ENCODE results near the gene CDK5RAP3. TPM values are rescaled to one million over a fixed set of nuclear protein-coding genes. Genes with fewer than 3 reads are reported as not detected.
A peak's percentile ranks its signal among the peaks of the same experiment; 100 is the strongest.

Gene CDK5RAP3
- polyA plus RNA-seq, 1 of the 3 experiments (the other 2 are of a cell fraction): 208 TPM

GRCh38 chr17:47948706-47949196, 22.2 kb upstream of the CDK5RAP3 start:
- no peaks in the 10 kb centered on the region for H4K20me1 ChIP-seq (ENCODE audit: insufficient read depth)
- H3K9me2 ChIP-seq: no peaks in the 10 kb centered on the region
- CTCF ChIA-PET: interaction anchor here (0.7 to 41.6 kb wide), 38 partner anchors 8 to 1395 kb away, joined by 3 to 1216 read pairs (median 4); partner anchors contain the start of genes CDK5RAP3, NFE2L1, PNPO and PRR15L
- H3K4me2 ChIP-seq: peak overlapping the region; percentile 74; the same call in 1 of the 2 replicates
- H3K36me3 ChIP-seq (replicated peaks in 1 of 2; ENCODE audit: control insufficient read depth in 1 of 2, insufficient read depth in 2 of 2, low read length in 1 of 2): peaks cover 3 to 34% of the 10 kb centered on the region in 2 experiments
- H3K27ac ChIP-seq (ENCODE audit: low read depth in 2 of 2, low read length in 1 of 2): peak overlapping the region in 1 of 2 experiments; percentile 2; a peak in 2 of 4 replicates
- 30% methylated on average over 5 of the region's 5 CpGs for WGBS (ENCODE audit: low lambda C conversion rate)
- no peaks in the 10 kb centered on the region for H3K27me3 ChIP-seq (ENCODE audit: insufficient read depth)
- POLR2A ChIA-PET: interaction anchor here (1.2 to 2.1 kb wide), 2 partner anchors 22 to 108 kb away, joined by 3 to 11 read pairs; partner anchors contain the start of genes CDK5RAP3 and SCRN2
- H3K79me2 ChIP-seq (ENCODE audit: insufficient read depth): no peaks in the 10 kb centered on the region
- 0 out of 2 replicates have a peak overlapping the region, but pooled peaks have one; percentile 92 for H2AFZ ChIP-seq (ENCODE audit: low read depth)
- TF ChIP-seq RAD21 (IDR thresholded peaks at IDR 0.05; ENCODE audit: low read length): no peak
- TF ChIP-seq ZBTB33 (IDR thresholded peaks at IDR 0.05; ENCODE audit: borderline replicate concordance, low read depth): no peak
- TF ChIP-seq POLR2AphosphoS5 (IDR thresholded peaks at IDR 0.05; ENCODE audit: low read depth, low read length): no peak
- TF ChIP-seq YY1 (IDR thresholded peaks at IDR 0.05; ENCODE audit: low read depth): no peak
- TF ChIP-seq GABPA (IDR thresholded peaks at IDR 0.05; ENCODE audit: low read depth): no peak
- TF ChIP-seq CHD2 (IDR thresholded peaks at IDR 0.05; ENCODE audit: low read length, partially characterized antibody): no peak
- no peak for TF ChIP-seq ELF1 (IDR thresholded peaks at IDR 0.05)
- TF ChIP-seq PBX3 (IDR thresholded peaks at IDR 0.05): no peak
- no peak for TF ChIP-seq GATA2 (CRISPR knock-in tag; IDR thresholded peaks at IDR 0.05)
- no peak for TF ChIP-seq FOXJ3 (CRISPR knock-in tag; IDR thresholded peaks at IDR 0.05)
- TF ChIP-seq RFX5 (IDR thresholded peaks at IDR 0.05; ENCODE audit: low read length): no peak
- TF ChIP-seq NFIC (IDR thresholded peaks at IDR 0.05; ENCODE audit: borderline replicate concordance): no peak
- no peak for TF ChIP-seq NRF1 (IDR thresholded peaks at IDR 0.05; ENCODE audit: low read depth, low read length)
- no peak for TF ChIP-seq RCOR1 (IDR thresholded peaks at IDR 0.05; ENCODE audit: low read length)
- H3F3A ChIP-seq (replicated peaks; ENCODE audit: insufficient read depth): peaks cover 9% of the 10 kb centered on the region
- H3K9ac ChIP-seq: no peak overlapping the region
- H3K4me1 ChIP-seq (ENCODE audit: control insufficient read depth in 1 of 2, insufficient read depth in 2 of 2, low read depth in 1 of 2, low read length in 1 of 2): peaks cover 4 to 11% of the 10 kb centered on the region in 2 experiments; a peak in 3 of 4 replicates
- H3K9me3 ChIP-seq: no peaks in the 10 kb centered on the region
- no peak for DNase-seq
- no peak overlapping the region for H3K4me3 ChIP-seq (ENCODE audit: low read depth in 2 of 2, low read length in 1 of 2)

- peak; percentile 90 for DNase-seq
- Histone ChIP-seq H3K36me3 (replicated peaks in 1 of 2; ENCODE audit: control insufficient read depth in 1 of 2, insufficient read depth in 2 of 2, low read length in 1 of 2) (peaks cover 3 to 34% of the 10 kb centered on the region in 2 experiments), H3K9ac (peak overlapping the region; percentile 59), H4K20me1 (ENCODE audit: insufficient read depth) (no peaks in the 10 kb centered on the region), H3K27me3 (ENCODE audit: insufficient read depth) (no peaks in the 10 kb centered on the region), H3F3A (replicated peaks; ENCODE audit: insufficient read depth) (peaks cover 9% of the 10 kb centered on the region), H3K9me2 (no peaks in the 10 kb centered on the region), H3K4me2 (peak overlapping the region; percentile 74), H3K9me3 (no peaks in the 10 kb centered on the region), H3K4me3 (ENCODE audit: low read depth in 2 of 2, low read length in 1 of 2) (peak overlapping the region; percentile 28 to 29), H2AFZ (ENCODE audit: low read depth) (peak overlapping the region; percentile 92), H3K79me2 (ENCODE audit: insufficient read depth) (no peaks in the 10 kb centered on the region), H3K27ac (ENCODE audit: low read depth in 2 of 2, low read length in 1 of 2) (peak overlapping the region; percentile 29 to 75; a peak in 3 of 4 replicates), H3K4me1 (ENCODE audit: control insufficient read depth in 1 of 2, insufficient read depth in 2 of 2, low read depth in 1 of 2, low read length in 1 of 2) (peaks cover 4 to 11% of the 10 kb centered on the region in 2 experiments; a peak in 3 of 4 replicates)
- ChIA-PET POLR2A (interaction anchor here (0.8 to 2.1 kb wide), 5 partner anchors 8 to 108 kb away, joined by 3 to 11 read pairs (median 3); partner anchors contain the start of genes CDK5RAP3, PNPO and SCRN2), CTCF (interaction anchor here (0.6 to 41.6 kb wide), 46 partner anchors 7 to 1395 kb away, joined by 3 to 1216 read pairs (median 4); partner anchors contain the start of genes CDK5RAP3, NFE2L1, PNPO and PRR15L)
- WGBS (ENCODE audit: low lambda C conversion rate): 9% methylated on average over 22 of the region's 22 CpGs
- no peak for TF ChIP-seq ZBTB33 (IDR thresholded peaks at IDR 0.05; ENCODE audit: borderline replicate concordance, low read depth)
- no peak for TF ChIP-seq RFX5 (IDR thresholded peaks at IDR 0.05; ENCODE audit: low read length)
- TF ChIP-seq RXRA (IDR thresholded peaks at IDR 0.05; ENCODE audit: borderline replicate concordance, low read depth): no peak
- no peak for TF ChIP-seq NRF1 (IDR thresholded peaks at IDR 0.05; ENCODE audit: low read depth, low read length)
- peak; percentile 35; the same call in 1 of the 2 replicates for TF ChIP-seq NFIC (IDR thresholded peaks at IDR 0.05; ENCODE audit: borderline replicate concordance)
- peak; percentile 91 for TF ChIP-seq SMC3 (IDR thresholded peaks at IDR 0.05; ENCODE audit: low read depth, low read length)
- TF ChIP-seq GABPA (IDR thresholded peaks at IDR 0.05; ENCODE audit: low read depth): 0 out of 2 replicates have a peak, but pooled peaks have one; percentile 24
- peak; percentile 100 for TF ChIP-seq CTCF (IDR thresholded peaks at IDR 0.05)
- TF ChIP-seq MAX (IDR thresholded peaks at IDR 0.05; ENCODE audit: low read depth): 0 out of 2 replicates have a peak, but pooled peaks have one; percentile 32
Observed at GRCh38 chr17:47949197-47949759, 21.6 kb upstream of the CDK5RAP3 start.

Measured in SK-N-SH (cell line).